WTC11 (cell line): ENCODE results near the gene EML4. TPM values are rescaled to one million over a fixed set of nuclear protein-coding genes. Genes with fewer than 3 reads are reported as not detected.

ENCODE experiments used
- ATAC-seq: fragments of 200-7000 bp; cut with Tn5 transposase; 2 replicates; pipeline ENCODE4 v1.10.0; 2021; ENCODE audit warnings: mild to moderate bottlenecking, moderate library complexity
- CTCF ChIA-PET: fragments of 300-600 bp; sonication (Branson Sonifier 250); formaldehyde crosslinking; loops from one replicate; lab custom pipeline; 2021; ENCODE audit warnings: antibody characterized with exemption; lab: Charles Lee
- POLR2A ChIA-PET: fragments of 350-600 bp; sonication (Branson Sonifier 250); formaldehyde crosslinking; loops from one replicate; lab custom pipeline; 2021; ENCODE audit warnings: antibody characterized with exemption; lab: Charles Lee
- DNase-seq: peaks from one replicate; pipeline ENCODE4 v3.0.0; 2021; ENCODE audit warnings: low spot score
- H3K27ac Mint-ChIP-seq: 2 replicates; pipeline ENCODE4 v1.8.0; 2021; ENCODE audit warnings: mixed read lengths
- H3K27me3 Mint-ChIP-seq: 2 replicates; pipeline ENCODE4 v1.8.0; 2021; ENCODE audit warnings: low read depth, mild to moderate bottlenecking, moderate library complexity, mixed read lengths
- H3K36me3 Mint-ChIP-seq: 2 replicates; pipeline ENCODE4 v1.8.0; 2021; ENCODE audit warnings: mixed read lengths
- H3K4me1 Mint-ChIP-seq: 2 replicates; pipeline ENCODE4 v1.8.0; 2022; ENCODE audit warnings: mixed read lengths
- H3K4me3 Mint-ChIP-seq: 2 replicates; pipeline ENCODE4 v1.8.0; 2021; ENCODE audit warnings: mild to moderate bottlenecking, moderate library complexity, mixed read lengths
- H3K9me3 Mint-ChIP-seq: 2 replicates; pipeline ENCODE4 v1.8.0; 2021; ENCODE audit warnings: mixed read lengths
- ATF2 ChIP-seq: sonication (generic); formaldehyde crosslinking; IDR thresholded peaks from 2 replicates; pipeline ENCODE4 v1.8.1; 2022; ENCODE audit warnings: low read depth, missing genetic modification reagents, borderline replicate concordance
- CBFB ChIP-seq: sonication (generic); formaldehyde crosslinking; IDR thresholded peaks from 2 replicates; pipeline ENCODE4 v1.8.1; 2022; ENCODE audit warnings: mild to moderate bottlenecking, low read depth, missing genetic modification reagents
- CREB1 ChIP-seq: sonication (generic); formaldehyde crosslinking; IDR thresholded peaks from 2 replicates; pipeline ENCODE4 v1.8.0; 2023; ENCODE audit warnings: mild to moderate bottlenecking, missing genetic modification reagents
- E2F1 ChIP-seq: sonication (generic); formaldehyde crosslinking; IDR thresholded peaks from 2 replicates; pipeline ENCODE4 v1.8.0; 2022; ENCODE audit warnings: mild to moderate bottlenecking, missing genetic modification reagents
- FOXP4 ChIP-seq: sonication (generic); formaldehyde crosslinking; IDR thresholded peaks from 2 replicates; pipeline ENCODE4 v1.8.0; 2022; ENCODE audit warnings: mild to moderate bottlenecking, missing genetic modification reagents
- IRF1 ChIP-seq: sonication (generic); formaldehyde crosslinking; IDR thresholded peaks from 2 replicates; pipeline ENCODE4 v1.8.0; 2023; ENCODE audit warnings: missing genetic modification reagents
- NFATC4 ChIP-seq: fragments of 250-450 bp; sonication (Bioruptor Pico); IDR thresholded peaks from 2 replicates; pipeline ENCODE4 v1.9.0; 2021; ENCODE audit warnings: mild to moderate bottlenecking
- NR1H2 ChIP-seq: sonication (generic); formaldehyde crosslinking; IDR thresholded peaks from 2 replicates; pipeline ENCODE4 v1.9.0; 2021; ENCODE audit warnings: mild to moderate bottlenecking, moderate library complexity, missing genetic modification reagents
- NR3C1 ChIP-seq: sonication (generic); formaldehyde crosslinking; conservative IDR thresholded peaks from 2 replicates; pipeline ENCODE4 v1.8.1; 2023; ENCODE audit warnings: low read depth, mild to moderate bottlenecking, missing genetic modification reagents
- RORB ChIP-seq: fragments of 250-450 bp; sonication (Bioruptor Pico); IDR thresholded peaks from 2 replicates; pipeline ENCODE4 v1.9.0; 2021; ENCODE audit warnings: mild to moderate bottlenecking
- STAT6 ChIP-seq: sonication (generic); formaldehyde crosslinking; conservative IDR thresholded peaks from 2 replicates; pipeline ENCODE4 v1.8.1; 2023; ENCODE audit warnings: mild to moderate bottlenecking, low read depth, missing genetic modification reagents, moderate library complexity
- TEAD4 ChIP-seq: sonication (generic); formaldehyde crosslinking; IDR thresholded peaks from 2 replicates; pipeline ENCODE4 v1.8.0; 2022; ENCODE audit warnings: mild to moderate bottlenecking, missing genetic modification reagents
- ZBTB21 ChIP-seq: sonication (generic); formaldehyde crosslinking; IDR thresholded peaks from 2 replicates; pipeline ENCODE4 v1.8.1; 2023; ENCODE audit warnings: mild to moderate bottlenecking, missing genetic modification reagents, borderline replicate concordance
- ZNF121 ChIP-seq: sonication (generic); formaldehyde crosslinking; IDR thresholded peaks from 2 replicates; pipeline ENCODE4 v1.8.0; 2023; ENCODE audit warnings: missing genetic modification reagents
- ZNF263 ChIP-seq: sonication (generic); formaldehyde crosslinking; IDR thresholded peaks from 2 replicates; pipeline ENCODE4 v1.8.1; 2022; ENCODE audit warnings: low read depth, mild to moderate bottlenecking, moderate library complexity, missing genetic modification reagents
- ZNF317 ChIP-seq: sonication (generic); formaldehyde crosslinking; IDR thresholded peaks from 2 replicates; pipeline ENCODE4 v1.8.1; 2023; ENCODE audit warnings: low read depth, mild to moderate bottlenecking, moderate library complexity, missing genetic modification reagents, borderline replicate concordance
- ZNF512 ChIP-seq: sonication (generic); formaldehyde crosslinking; IDR thresholded peaks from 2 replicates; pipeline ENCODE4 v1.8.1; 2022; ENCODE audit warnings: missing genetic modification reagents, borderline replicate concordance
- ZNF671 ChIP-seq: fragments of 250-450 bp; sonication (Bioruptor Pico); IDR thresholded peaks from 2 replicates; pipeline ENCODE4 v1.8.0; 2021; ENCODE audit warnings: mild to moderate bottlenecking
- total RNA-seq: library from RNA; stranded (reverse); gene quantifications from 3 replicates; pipeline ENCODE4 v1.2.3, GENCODE V29; 2021

The EML4 gene
- total RNA-seq, 1 experiment from 2014 or later: 89.9 TPM

GRCh38 chr2:42178335-42178734 lies 9.2 kb downstream of the EML4 start:
- H3K27me3 Mint-ChIP-seq: no peaks in the 10 kb centered on the region
- H3K36me3 Mint-ChIP-seq: peaks cover 12% of the 10 kb centered on the region
- ChIA-PET CTCF (interaction anchor here (1.0 kb wide), 1 partner anchor 45 kb away, joined by 3 read pairs; no protein-coding TSS in a partner anchor), POLR2A (no interaction called here)
- H3K4me1 Mint-ChIP-seq: peaks cover 18% of the 10 kb centered on the region
- DNase-seq: no peak
- peaks cover 4% of the 10 kb centered on the region; the same call in 1 of the 2 replicates for H3K9me3 Mint-ChIP-seq
- no peak overlapping the region for H3K4me3 Mint-ChIP-seq
- ATAC-seq: no peak
- no peak overlapping the region; the same call in 1 of the 2 replicates for H3K27ac Mint-ChIP-seq
- TF ChIP-seq ZNF671 (CRISPR knock-in tag): no peak
- peak; percentile 47; the same call in 1 of the 2 replicates for TF ChIP-seq ZNF121 (CRISPR knock-in tag)
- TF ChIP-seq ATF2: no peak

GRCh38 chr2:42180300-42180699 lies 11.1 kb downstream of the EML4 start:
- no peak overlapping the region for H3K4me3 Mint-ChIP-seq
- ChIA-PET POLR2A (interaction anchor here (1.0 kb wide), 1 partner anchor 47 kb away, joined by 3 read pairs; no protein-coding TSS in a partner anchor), CTCF (no interaction called here)
- ATAC-seq (no peak), DNase-seq (no peak)
- H3K9me3 Mint-ChIP-seq: peaks cover 4% of the 10 kb centered on the region; the same call in 1 of the 2 replicates
- TF ChIP-seq TEAD4 (CRISPR knock-in tag): no peak
- TF ChIP-seq NFATC4: no peak
- no peak for TF ChIP-seq STAT6
- no peak for TF ChIP-seq RORB
- TF ChIP-seq CREB1 (CRISPR knock-in tag): no peak
- TF ChIP-seq CBFB: no peak
- TF ChIP-seq NR1H2 (CRISPR knock-in tag): no peak
- TF ChIP-seq IRF1 (CRISPR knock-in tag): no peak
- TF ChIP-seq ZNF512 (CRISPR knock-in tag): no peak
- TF ChIP-seq ZBTB21: no peak
- TF ChIP-seq ZNF317 (CRISPR knock-in tag): no peak
- TF ChIP-seq E2F1: no peak
- no peak for TF ChIP-seq NR3C1 (CRISPR knock-in tag)
- TF ChIP-seq FOXP4 (CRISPR knock-in tag): no peak
- no peak for TF ChIP-seq ZNF263
- H3K36me3 Mint-ChIP-seq: peaks cover 12% of the 10 kb centered on the region
- no peaks in the 10 kb centered on the region for H3K27me3 Mint-ChIP-seq
- 0 out of 2 replicates have a peak overlapping the region, but pooled peaks have one; percentile 15 for H3K27ac Mint-ChIP-seq
- peaks cover 26% of the 10 kb centered on the region for H3K4me1 Mint-ChIP-seq
